AG04449 (cell line): ENCODE data around the gene SLAIN1.
"Not testable (repeated sequence)": the region's sequence is repeated elsewhere in the genome, so short reads cannot be mapped to it uniquely, and the experiment has no call there.

Experiments used
- CTCF ChIA-PET: fragments of 350-600 bp; formaldehyde crosslinking; extraction: SDS; loops from one replicate; lab custom pipeline; 2021; ENCODE audit warnings: antibody characterized with exemption; lab: Yijun Ruan, JAX
- POLR2A ChIA-PET: fragments of 400-600, 350-600 bp; formaldehyde crosslinking; extraction: SDS; loops from one replicate; lab custom pipeline; 2020; ENCODE audit warnings: antibody characterized with exemption, inconsistent platforms; lab: Yijun Ruan, JAX
- DNase-seq: peaks from one replicate; pipeline ENCODE4 v3.0.0-alpha.2; 2010; ENCODE audit warnings: low read depth, low spot score
- H3K4me3 ChIP-seq: 2 replicates; pipeline ENCODE4 v1.5.1; 2011; ENCODE audit warnings: low read depth, mild to moderate bottlenecking, control low read depth, low read length
- CTCF ChIP-seq: IDR thresholded peaks from one replicate; pipeline ENCODE4 v1.5.1; 2011; ENCODE audit warnings: mild to moderate bottlenecking, moderate library complexity, low read length, control low read depth, inconsistent platforms; ENCODE audit not compliant: insufficient read depth; ENCODE audit errors: missing control alignments

Gene SLAIN1

GRCh38 chr13:77697217-77698103, at the start of gene SLAIN1:
Gene SLAIN1, plus strand, starts transcription at chr13:77697687. Its CDS starts 227 bp downstream, at chr13:77697914.
- TF ChIP-seq CTCF: no peak
- DNase-seq: no peak
- ChIA-PET CTCF (no interaction called here), POLR2A (no interaction called here)
- peak within 1 kb of the TSS; percentile 45 for H3K4me3 ChIP-seq

DNA sequence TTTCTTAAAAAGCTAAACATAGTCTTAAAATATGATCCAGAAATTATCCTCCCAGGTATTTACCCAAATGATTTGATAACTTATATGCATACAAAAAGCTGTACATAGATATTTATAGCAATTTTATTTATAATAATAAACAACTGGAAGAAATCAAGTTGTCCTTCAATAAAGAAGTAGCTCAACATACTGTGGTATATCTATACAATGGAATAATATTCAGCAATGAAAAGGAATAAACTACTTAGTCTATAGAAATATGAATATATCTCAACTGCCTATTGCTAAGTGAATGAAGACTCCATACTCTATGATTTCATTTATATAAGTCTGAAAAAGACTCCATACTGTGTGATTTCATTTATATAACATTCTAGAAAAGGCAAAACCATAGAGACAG, 47.1 kb upstream of the SLAIN1 start:
- no peak for TF ChIP-seq CTCF
- ChIA-PET POLR2A (no interaction called here), CTCF (no interaction called here)
- DNase-seq: no peak
- no peak overlapping the region for H3K4me3 ChIP-seq

DNA sequence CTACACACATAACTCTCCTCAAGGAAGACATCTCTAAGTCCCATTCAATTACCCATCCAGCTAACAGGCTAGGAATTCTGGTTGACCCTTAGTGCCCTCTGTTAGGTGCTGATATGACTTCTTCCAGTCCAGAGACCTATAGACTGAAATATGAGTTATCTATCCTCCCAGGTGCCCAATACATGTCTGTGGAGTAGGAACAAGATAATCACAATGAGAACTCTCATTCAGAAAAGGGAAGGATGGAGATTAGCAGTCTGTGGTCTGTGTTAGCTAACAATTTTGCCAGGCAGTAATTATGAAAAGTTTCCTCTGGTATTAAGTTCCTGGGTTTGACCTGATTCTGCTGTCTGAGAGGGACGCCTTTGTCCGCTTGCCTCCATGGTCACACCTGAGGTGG, 44.2 kb upstream of the SLAIN1 start:
- ChIA-PET POLR2A (no interaction called here), CTCF (no interaction called here)
- no peak overlapping the region for H3K4me3 ChIP-seq
- DNase-seq: no peak
- TF ChIP-seq CTCF: no peak

DNA sequence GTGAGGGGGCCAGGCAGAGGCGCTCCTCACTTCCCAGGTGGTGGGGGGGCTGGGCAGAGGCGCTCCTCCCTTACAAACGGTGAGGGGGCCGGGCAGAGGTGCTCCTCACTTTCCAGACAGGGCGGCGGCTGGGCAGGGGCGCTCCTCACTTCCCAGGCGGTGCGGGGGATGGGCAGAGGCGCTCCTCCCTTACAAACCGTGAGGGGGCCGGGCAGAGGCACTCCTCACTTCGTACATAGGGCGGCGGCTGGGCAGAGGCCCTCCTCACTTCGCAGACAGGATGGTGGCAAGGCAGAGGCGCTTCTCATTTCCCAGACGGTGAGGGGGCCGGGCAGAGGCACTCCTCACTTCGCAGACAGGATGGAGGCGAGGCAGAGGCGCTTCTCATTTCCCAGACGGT, 37.5 kb upstream of the SLAIN1 start:
- CTCF ChIA-PET, POLR2A ChIA-PET: not testable (repeated sequence)

GRCh38 chr13:77660841-77661250, 36.6 kb upstream of the SLAIN1 start:
- no peak for DNase-seq
- POLR2A ChIA-PET: no interaction called here
- TF ChIP-seq CTCF: no peak
- no peak overlapping the region for H3K4me3 ChIP-seq
- CTCF ChIA-PET: no interaction called here

More for the DNA sequence above, 37.5 kb upstream of the SLAIN1 start:
- not testable (repeated sequence) for DNase-seq, H3K4me3 ChIP-seq

- H3K4me3 ChIP-seq, DNase-seq, CTCF ChIA-PET, POLR2A ChIA-PET: not testable (repeated sequence)
Measured at GRCh38 chr13:77662301-77662700, 35.2 kb upstream of the SLAIN1 start.

- DNase-seq, POLR2A ChIA-PET, CTCF ChIA-PET, H3K4me3 ChIP-seq: not testable (repeated sequence)
Measured at GRCh38 chr13:77662831-77663230, 34.7 kb upstream of the SLAIN1 start.

GRCh38 chr13:77674852-77675251, 22.6 kb upstream of the SLAIN1 start:
- ChIA-PET POLR2A (no interaction called here), CTCF (no interaction called here)
- no peak for DNase-seq
- no peak overlapping the region for H3K4me3 ChIP-seq
- no peak for TF ChIP-seq CTCF
